Measurements from ENCODE around the gene DAO.
"Not testable (repeated sequence)": the region's sequence is repeated elsewhere in the genome, so short reads cannot be mapped to it uniquely, and the experiment has no call there.

Gene DAO

GRCh38 chr12:108849660-108850059 is 30.2 kb upstream of the DAO start:
- no peak for DNase-seq (ENCODE audit: low read depth)

- no peak for DNase-seq (ENCODE audit: low read depth)
These were observed 28.9 kb upstream of the DAO start for GRCh38 chr12:108850854-108851573.

- DNase-seq (ENCODE audit: low read depth), result no peak
These were observed 27.1 kb upstream of the DAO start for GRCh38 chr12:108852674-108853309.

GRCh38 chr12:108853426-108853825 is 26.5 kb upstream of the DAO start:
- no peak for DNase-seq (ENCODE audit: low read depth)

- DNase-seq (ENCODE audit: low read depth), result peak; percentile 88
These were observed 25.9 kb upstream of the DAO start for GRCh38 chr12:108853981-108854446.

- DNase-seq (ENCODE audit: low read depth), result peak; percentile 98
These were observed 25.2 kb upstream of the DAO start for GRCh38 chr12:108854451-108855283.

- DNase-seq (ENCODE audit: low read depth), result no peak
These were observed 24.4 kb upstream of the DAO start for GRCh38 chr12:108855284-108856169.

GRCh38 chr12:108856170-108856427 is 23.8 kb upstream of the DAO start:
- no peak for DNase-seq (ENCODE audit: low read depth)

- peak; percentile 77 for DNase-seq (ENCODE audit: low read depth)
These were observed 23.3 kb upstream of the DAO start for GRCh38 chr12:108856428-108857157.

GRCh38 chr12:108857158-108857407 is 22.8 kb upstream of the DAO start:
- DNase-seq (ENCODE audit: low read depth), result no peak

GRCh38 chr12:108858311-108859074 is 21.4 kb upstream of the DAO start:
- no peak for DNase-seq (ENCODE audit: low read depth)

- not testable (repeated sequence) for DNase-seq (ENCODE audit: low read depth)
These were observed 20.6 kb upstream of the DAO start for GRCh38 chr12:108859141-108859922.

GRCh38 chr12:108859923-108860291 is 20.0 kb upstream of the DAO start:
- no peak for DNase-seq (ENCODE audit: low read depth)

GRCh38 chr12:108860443-108860842 is 19.4 kb upstream of the DAO start:
- DNase-seq (ENCODE audit: low read depth), result no peak

- no peak for DNase-seq (ENCODE audit: low read depth)
These were observed 17.9 kb upstream of the DAO start for GRCh38 chr12:108861878-108862587.

GRCh38 chr12:108862588-108862959 is 17.3 kb upstream of the DAO start:
- DNase-seq (ENCODE audit: low read depth), result no peak

GRCh38 chr12:108865169-108865568 is 14.7 kb upstream of the DAO start:
- DNase-seq (ENCODE audit: low read depth), result no peak

GRCh38 chr12:108866083-108866482 is 13.8 kb upstream of the DAO start:
- DNase-seq (ENCODE audit: low read depth), result not testable (repeated sequence)

GRCh38 chr12:108868781-108869180 is 11.1 kb upstream of the DAO start:
- no peak for DNase-seq (ENCODE audit: low read depth)

GRCh38 chr12:108875280-108875679 is 4.6 kb upstream of the DAO start:
- DNase-seq (ENCODE audit: low read depth), result no peak
